Esophagus (tissue), 2 donors: ENCODE measurements around the gene KRTAP10-12. TPM values are rescaled to one million over a fixed set of nuclear protein-coding genes. Genes with fewer than 3 reads are reported as not detected.

Experiments used
- H3K27ac ChIP-seq, 2 donors: one replicate each; pipeline ENCODE4 v1.5.1; 2013; ENCODE audit warnings: low read depth in 2 of 2, mild to moderate bottlenecking in 2 of 2, inconsistent platforms in 1 of 2, low read length in 1 of 2, moderate library complexity in 1 of 2
- H3K27me3 ChIP-seq, 2 donors: one replicate each; pipeline ENCODE4 v1.6.1; 2013; ENCODE audit warnings: low read length in 2 of 2, control low read depth in 1 of 2, mild to moderate bottlenecking in 1 of 2; ENCODE audit not compliant: insufficient read depth in 2 of 2, control insufficient read depth in 1 of 2
- H3K36me3 ChIP-seq, 2 donors: one replicate each; pipeline ENCODE4 v1.6.1; 2013; ENCODE audit warnings: low read length in 1 of 2; ENCODE audit not compliant: control insufficient read depth in 2 of 2, insufficient read depth in 2 of 2
- H3K4me1 ChIP-seq, 2 donors: one replicate each; pipeline ENCODE4 v1.6.1; 2013; ENCODE audit warnings: low read length in 1 of 2; ENCODE audit not compliant: control insufficient read depth in 2 of 2, insufficient read depth in 2 of 2
- H3K4me3 ChIP-seq, 2 donors: one replicate each; pipeline ENCODE4 v1.5.1; 2013; ENCODE audit warnings: low read length in 2 of 2, mild to moderate bottlenecking in 2 of 2, low read depth in 1 of 2, moderate library complexity in 1 of 2
- H3K9me3 ChIP-seq, 2 donors: one replicate each; pipeline ENCODE4 v1.6.1; 2013; ENCODE audit warnings: mild to moderate bottlenecking in 2 of 2, low read depth in 1 of 2, low read length in 1 of 2, moderate library complexity in 1 of 2; ENCODE audit not compliant: control insufficient read depth in 2 of 2, insufficient read depth in 1 of 2
- WGBS, 2 donors: extraction: QIAGEN DNeasy Blood & Tissue Kit; methylation state at CpG; one replicate each; pipeline ENCODE4 v1.1.7; 2013; 5-methylcytosine and 5-hydroxymethylcytosine counted together
- polyA plus RNA-seq, 2 donors: library from polyadenylated mRNA; stranded (reverse); fragments of 200-250 nt; gene quantifications; one replicate each; pipeline ENCODE4 v1.2.3, GENCODE V29; 2013
- donor health status: healthy with polysubstance abuse.
- donor health status: Bipolar disorder and iron deficiency.

KRTAP10-12 gene
- polyA plus RNA-seq, 2 donors, result not detected

DNA sequence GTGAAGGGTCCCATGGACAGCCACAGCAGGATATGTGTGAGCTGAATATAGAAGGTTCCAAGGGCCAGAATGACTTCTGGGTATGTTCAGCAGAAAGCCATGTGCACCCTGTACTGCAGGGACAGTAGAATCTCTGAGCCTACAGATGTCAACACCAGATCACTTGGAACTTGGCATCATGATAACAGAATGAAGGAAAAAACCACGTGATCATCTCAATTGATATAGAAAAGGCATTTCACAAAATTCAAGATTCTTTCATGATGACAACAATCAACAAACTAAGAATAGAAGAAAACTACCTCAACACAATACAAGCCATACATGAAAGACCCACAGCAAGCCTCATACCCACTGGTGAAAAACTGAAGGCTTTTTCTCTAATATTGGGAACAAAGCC, 29.4 kb upstream of the KRTAP10-12 start:
- Histone ChIP-seq H3K9me3 (peaks cover 2 to 6% of the 10 kb centered on the region in 2 donors), H3K4me1 (no peaks in the 10 kb centered on the region), H3K27me3 (no peaks in the 10 kb centered on the region), H3K4me3 (no peak overlapping the region), H3K27ac (no peak overlapping the region), H3K36me3 (no peaks in the 10 kb centered on the region)
- WGBS, 2 donors, result 57 to 72% methylated on average over 1 of the region's 1 CpG

DNA sequence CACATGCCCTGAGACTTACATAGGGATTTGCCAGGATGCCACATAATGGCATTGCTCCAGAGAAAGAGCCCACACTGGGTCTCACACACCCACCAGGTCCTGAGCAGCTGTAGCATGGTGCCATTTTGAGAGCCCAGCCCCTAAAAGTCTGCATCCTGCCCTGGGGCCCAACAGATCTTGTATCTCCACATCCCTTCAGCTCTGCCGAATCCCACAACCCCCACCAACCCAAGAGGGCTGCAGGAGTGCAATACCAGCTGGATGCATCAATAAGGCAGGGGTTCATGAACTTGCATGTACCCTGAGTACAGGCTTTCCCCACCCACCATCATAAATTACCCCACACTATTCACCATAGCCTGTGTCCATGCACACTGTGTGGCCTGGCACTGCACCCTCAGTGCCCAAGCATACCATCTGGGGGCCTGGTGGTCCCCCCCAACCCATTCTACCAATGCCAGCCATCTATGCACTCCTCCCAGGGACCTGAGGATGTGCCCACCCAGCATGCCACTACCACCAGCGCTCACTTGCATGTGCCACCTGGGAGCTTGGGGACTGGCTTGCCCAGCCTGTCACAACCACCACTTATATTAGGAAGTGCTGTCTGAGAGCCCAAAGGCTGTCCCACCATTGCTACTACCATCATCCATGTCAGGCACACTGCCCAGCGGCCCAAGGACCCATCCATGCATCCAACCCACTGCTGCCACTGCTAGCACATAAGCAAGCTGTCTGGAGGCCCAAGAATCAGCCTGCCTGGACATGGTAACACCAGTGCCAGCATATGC, 26.1 kb upstream of the KRTAP10-12 start:
- H3K27ac ChIP-seq, result no peak overlapping the region
- no peaks in the 10 kb centered on the region for H3K4me1 ChIP-seq
- no peaks in the 10 kb centered on the region for H3K27me3 ChIP-seq
- no peak overlapping the region for H3K4me3 ChIP-seq
- H3K9me3 ChIP-seq, result peaks cover 2 to 6% of the 10 kb centered on the region in 2 donors
- WGBS, 2 donors, result 69 to 84% methylated on average over 3 of the region's 3 CpGs
- H3K36me3 ChIP-seq, result no peaks in the 10 kb centered on the region

DNA sequence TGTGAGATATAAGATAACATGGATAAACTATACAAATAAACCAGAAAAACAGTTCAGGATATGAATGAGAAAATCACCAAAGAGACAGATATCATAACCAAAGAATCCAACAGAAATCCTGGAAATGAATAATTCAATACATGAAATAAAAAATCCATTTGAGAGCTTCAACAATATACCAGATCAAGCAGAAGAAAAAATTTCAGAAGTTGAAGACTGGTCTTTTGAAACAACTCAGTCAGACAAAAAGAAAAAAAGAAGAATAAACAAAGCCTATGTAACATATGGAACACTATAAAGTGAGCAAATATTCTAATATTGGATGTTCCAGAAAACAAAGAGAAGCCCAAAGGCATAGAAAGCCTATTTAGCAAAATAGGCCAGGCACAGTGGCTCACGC, 25.1 kb upstream of the KRTAP10-12 start:
- no peaks in the 10 kb centered on the region for H3K27me3 ChIP-seq
- WGBS, 2 donors, result 88 to 96% methylated on average over 1 of the region's 1 CpG
- no peak overlapping the region for H3K27ac ChIP-seq
- no peaks in the 10 kb centered on the region for H3K36me3 ChIP-seq
- no peak overlapping the region for H3K4me3 ChIP-seq
- peaks cover 2 to 6% of the 10 kb centered on the region in 2 donors for H3K9me3 ChIP-seq
- H3K4me1 ChIP-seq, result no peaks in the 10 kb centered on the region

DNA sequence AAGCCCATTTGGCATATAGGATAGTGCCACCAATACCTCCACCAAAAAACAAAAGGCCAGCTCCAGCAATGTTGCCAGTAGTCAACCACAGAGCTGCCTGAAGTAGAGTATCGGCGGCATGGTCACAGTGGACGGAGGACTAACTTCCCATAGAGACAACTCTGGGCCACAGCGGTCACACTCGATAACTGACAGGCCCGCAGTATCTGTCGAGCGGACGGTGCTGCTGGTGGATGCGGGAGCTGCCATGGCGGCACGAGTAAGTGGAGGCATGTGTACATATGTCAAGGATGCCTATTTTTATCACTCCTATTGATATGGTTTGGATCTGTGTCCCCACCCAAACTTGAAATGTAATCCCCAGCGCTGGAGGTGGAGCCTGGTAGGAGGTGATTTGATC, 19.1 kb upstream of the KRTAP10-12 start:
- WGBS, 2 donors, result 92 to 94% methylated on average over 13 of the region's 13 CpGs
- Histone ChIP-seq H3K9me3 (no peaks in the 10 kb centered on the region), H3K27me3 (no peaks in the 10 kb centered on the region), H3K4me1 (no peaks in the 10 kb centered on the region), H3K4me3 (no peak overlapping the region), H3K36me3 (no peaks in the 10 kb centered on the region), H3K27ac (no peak overlapping the region)

DNA sequence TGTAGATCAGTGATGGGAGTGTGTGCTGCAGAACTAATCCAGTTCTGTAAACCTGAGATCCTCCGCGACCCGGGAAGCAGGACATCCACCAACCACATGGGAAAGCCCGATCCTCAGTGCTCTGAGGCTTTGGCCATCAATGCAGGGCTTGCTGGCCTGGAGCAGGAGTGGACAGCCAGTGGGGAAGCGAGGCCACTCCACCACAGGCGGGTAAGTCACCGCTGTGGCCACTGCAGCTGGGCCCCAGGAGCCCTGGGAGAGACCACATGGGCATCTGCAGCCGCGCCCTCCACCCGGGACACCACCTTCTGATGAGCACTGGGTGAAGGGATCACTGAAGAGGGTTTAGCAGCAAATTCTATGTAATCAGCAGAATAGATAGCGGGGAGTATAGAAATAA, 15.8 kb upstream of the KRTAP10-12 start:
- Histone ChIP-seq H3K27me3 (no peaks in the 10 kb centered on the region), H3K4me3 (no peak overlapping the region), H3K9me3 (no peaks in the 10 kb centered on the region), H3K4me1 (no peaks in the 10 kb centered on the region), H3K36me3 (no peaks in the 10 kb centered on the region), H3K27ac (no peak overlapping the region)
- 68 to 81% methylated on average over 11 of the region's 11 CpGs for WGBS, 2 donors

DNA sequence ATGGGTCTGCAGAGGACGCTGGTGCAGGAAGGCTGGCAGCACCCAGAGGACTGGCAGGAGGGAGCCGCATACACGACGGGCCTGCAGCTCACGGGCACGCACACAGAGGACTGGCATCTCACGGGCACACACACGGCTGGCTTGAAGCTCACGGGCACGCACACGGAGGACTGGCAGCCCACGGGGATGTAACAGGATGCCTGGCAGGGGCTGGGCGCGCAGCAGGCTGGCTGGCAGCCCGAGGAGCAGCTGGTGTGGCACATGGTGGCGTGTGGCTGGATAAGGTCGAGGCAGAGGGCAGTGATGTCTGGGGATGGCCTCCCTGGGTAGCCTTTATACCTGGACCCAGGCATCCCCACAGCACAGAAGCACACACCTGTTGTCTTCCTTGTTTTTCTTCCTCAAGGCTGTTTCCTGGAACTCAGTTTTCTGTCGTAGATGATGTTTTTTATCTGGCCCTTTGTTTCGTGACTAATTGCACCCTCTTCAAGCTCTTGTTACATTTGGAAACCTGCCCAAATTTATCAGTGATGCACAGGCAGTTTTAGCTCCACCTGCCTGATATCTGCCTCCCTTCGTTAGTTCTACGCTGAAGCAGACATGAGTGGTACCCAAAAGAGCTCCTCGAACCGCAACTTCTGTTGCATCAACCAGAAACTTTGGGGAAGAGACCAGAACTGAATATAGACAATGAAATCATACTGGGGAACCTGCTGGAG, 15.0 kb upstream of the KRTAP10-12 start, which contains the start of gene KRTAP12-1:
Gene KRTAP12-1, minus strand, starts transcription at position 303 of the 719 bp plus-strand sequence. Its CDS starts 40 bp downstream, at position 263.
- no peak within 1 kb of the TSS for H3K27ac ChIP-seq
- no peaks in the 10 kb centered on the region for H3K4me1 ChIP-seq
- H3K9me3 ChIP-seq, result no peaks in the 10 kb centered on the region
- no peak within 1 kb of the TSS for H3K4me3 ChIP-seq
- H3K36me3 ChIP-seq, result no peaks in the 10 kb centered on the region
- no peaks in the 10 kb centered on the region for H3K27me3 ChIP-seq
- 71 to 79% methylated on average over 23 of the region's 23 CpGs for WGBS, 2 donors

DNA sequence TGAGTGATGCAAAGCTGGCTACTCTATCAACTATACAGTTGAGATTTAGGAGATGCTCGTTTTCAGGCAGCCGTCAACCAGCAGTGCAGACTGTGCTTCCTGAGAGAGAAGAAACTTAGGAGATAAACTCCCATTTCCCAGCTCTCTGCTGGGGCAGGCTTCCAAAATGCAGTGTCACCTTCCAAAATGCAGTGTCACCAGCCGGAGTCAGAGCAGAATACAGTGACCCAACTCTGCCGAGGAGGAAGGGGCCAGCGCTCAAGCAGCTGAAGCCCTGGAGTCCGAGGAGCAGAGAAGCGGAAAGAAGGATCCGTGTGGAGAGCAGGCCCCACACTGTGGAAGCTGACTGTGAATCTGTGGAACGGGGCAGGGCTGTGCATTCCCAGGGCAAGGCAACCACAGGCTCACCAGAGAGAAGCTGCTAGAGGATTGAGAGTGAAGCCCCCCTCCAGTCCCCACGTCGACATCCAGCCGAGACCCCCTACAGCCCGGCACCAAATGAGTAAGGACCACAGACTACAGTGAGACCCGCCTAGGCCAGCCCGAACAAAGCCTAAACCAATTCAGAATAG, 14.3 kb upstream of the KRTAP10-12 start:
- H3K27me3 ChIP-seq, result no peaks in the 10 kb centered on the region
- H3K4me3 ChIP-seq, result no peak overlapping the region
- H3K36me3 ChIP-seq, result no peaks in the 10 kb centered on the region
- no peaks in the 10 kb centered on the region for H3K4me1 ChIP-seq
- WGBS, 2 donors, result 82% methylated on average over 15 of the region's 15 CpGs
- no peak overlapping the region for H3K27ac ChIP-seq
- no peaks in the 10 kb centered on the region for H3K9me3 ChIP-seq

DNA sequence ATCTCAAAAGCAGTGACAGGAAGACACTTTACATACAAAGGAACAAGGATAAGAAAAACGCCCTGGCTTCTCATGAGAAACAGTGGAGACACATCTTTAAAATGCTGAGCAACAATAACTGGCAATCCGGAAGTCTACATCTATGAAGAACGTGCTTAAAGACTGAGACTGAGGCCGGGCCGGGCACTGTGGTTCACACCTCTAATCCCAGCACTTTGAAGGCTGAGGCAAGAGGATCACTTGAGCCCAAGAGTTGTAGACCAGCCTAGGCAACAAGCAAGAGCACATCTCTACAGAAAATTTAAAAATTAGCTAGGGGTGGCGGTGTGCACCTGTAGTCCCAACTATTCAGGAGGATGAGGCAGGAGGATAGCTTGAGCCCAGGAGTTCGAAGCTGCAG, 12.9 kb upstream of the KRTAP10-12 start:
- peaks cover 0 to 2% of the 10 kb centered on the region in 2 donors for H3K27me3 ChIP-seq
- H3K9me3 ChIP-seq, result no peaks in the 10 kb centered on the region
- H3K4me1 ChIP-seq, result no peaks in the 10 kb centered on the region
- H3K4me3 ChIP-seq, result no peak overlapping the region
- H3K27ac ChIP-seq, result no peak overlapping the region
- no peaks in the 10 kb centered on the region for H3K36me3 ChIP-seq
- WGBS, 2 donors, result 74 to 84% methylated on average over 7 of the region's 7 CpGs

DNA sequence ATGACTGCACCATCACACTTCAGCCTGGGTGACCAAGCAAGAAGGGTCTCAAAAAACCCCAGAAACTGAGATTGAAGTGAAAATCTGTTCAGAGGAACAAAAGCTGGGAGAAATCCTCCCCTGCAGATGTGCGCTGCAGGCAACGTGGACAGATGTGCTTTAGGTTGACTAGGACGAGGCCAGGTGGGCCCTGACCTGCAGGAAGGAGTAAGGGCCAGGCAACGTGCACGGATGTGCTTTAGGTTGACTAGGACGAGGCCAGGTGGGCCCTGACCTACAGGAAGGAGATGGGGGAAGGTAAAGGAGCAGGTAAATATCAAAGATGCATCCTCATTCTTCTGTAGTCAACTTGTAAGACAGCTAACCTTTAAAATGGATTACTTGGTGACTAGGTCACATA, 12.5 kb upstream of the KRTAP10-12 start:
- no peak overlapping the region for H3K4me3 ChIP-seq
- H3K9me3 ChIP-seq, result no peaks in the 10 kb centered on the region
- WGBS, 2 donors, result 64 to 68% methylated on average over 6 of the region's 6 CpGs
- no peak overlapping the region for H3K27ac ChIP-seq
- H3K27me3 ChIP-seq, result peaks cover 0 to 2% of the 10 kb centered on the region in 2 donors
- H3K4me1 ChIP-seq, result no peaks in the 10 kb centered on the region
- H3K36me3 ChIP-seq, result no peaks in the 10 kb centered on the region
